GM12878 (cell line): ENCODE data around the gene ARFRP1. TPM values are rescaled to one million over a fixed set of nuclear protein-coding genes. Genes with fewer than 3 reads are reported as not detected.

ENCODE experiments used
- BCL3 ChIP-seq: IDR thresholded peaks from 2 replicates; pipeline ENCODE4 v1.6.1; 2011; ENCODE audit warnings: borderline replicate concordance, low read depth, mild to moderate bottlenecking, moderate library complexity, low read length; ENCODE audit not compliant: insufficient read depth, poor library complexity, severe bottlenecking
- CUX1 ChIP-seq: IDR thresholded peaks from 2 replicates; pipeline ENCODE4 v1.6.1; 2012; ENCODE audit warnings: improper control_type of control experiment, low read depth, low read length; ENCODE audit not compliant: insufficient replicate concordance
- EGR1 ChIP-seq, 2 experiments: IDR thresholded peaks; 1 replicate in 1 of 2; 2 replicates in 1 of 2; pipeline ENCODE4 v1.6.1; 2011 to 2012; ENCODE audit warnings: low read depth in 2 of 2, low read length in 2 of 2, borderline replicate concordance in 1 of 2, mild to moderate bottlenecking in 1 of 2, moderate library complexity in 1 of 2
- FOXM1 ChIP-seq: IDR thresholded peaks from 2 replicates; pipeline ENCODE4 v1.6.1; 2012; ENCODE audit warnings: low read depth, mild to moderate bottlenecking, inconsistent platforms, low read length, moderate library complexity
- JUNB ChIP-seq: IDR thresholded peaks from 2 replicates; pipeline ENCODE4 v1.6.1; 2016; ENCODE audit warnings: antibody characterized with exemption, mild to moderate bottlenecking
- NFXL1 ChIP-seq: fragments of 450-650 bp; IDR thresholded peaks from 2 replicates; pipeline ENCODE4 v1.6.1; 2017; ENCODE audit warnings: antibody characterized with exemption, mild to moderate bottlenecking, borderline replicate concordance
- NFYB ChIP-seq: IDR thresholded peaks from 2 replicates; pipeline ENCODE4 v1.6.1; 2011; ENCODE audit warnings: low read depth, mild to moderate bottlenecking, low read length, improper control_type of control experiment, moderate library complexity; ENCODE audit not compliant: insufficient read depth
- NR2C2 ChIP-seq: IDR thresholded peaks from 2 replicates; pipeline ENCODE4 v1.6.1; 2011; ENCODE audit warnings: borderline replicate concordance, low read depth; ENCODE audit not compliant: control insufficient read depth, insufficient read length
- PBX3 ChIP-seq: IDR thresholded peaks from 2 replicates; pipeline ENCODE4 v1.6.1; 2011; ENCODE audit warnings: mild to moderate bottlenecking, low read depth, low read length, moderate library complexity; ENCODE audit not compliant: insufficient replicate concordance
- POLR2A ChIP-seq: IDR thresholded peaks from 2 replicates; pipeline ENCODE4 v1.6.1; 2011; ENCODE audit warnings: low read depth, mild to moderate bottlenecking, low read length
- SREBF1 ChIP-seq: IDR thresholded peaks from 2 replicates; pipeline ENCODE4 v1.6.1; 2012; ENCODE audit warnings: mild to moderate bottlenecking, low read length
- TCF7 ChIP-seq: IDR thresholded peaks from 2 replicates; pipeline ENCODE4 v1.6.1; 2014; ENCODE audit warnings: antibody characterized with exemption, borderline replicate concordance
- USF1 ChIP-seq: IDR thresholded peaks from 2 replicates; pipeline ENCODE4 v1.6.1; 2011; ENCODE audit warnings: borderline replicate concordance, low read depth, mild to moderate bottlenecking, moderate library complexity, mixed read lengths, low read length; ENCODE audit not compliant: insufficient read depth; ENCODE audit errors: extremely low read length
- ZBTB4 ChIP-seq: fragments of 450-650 bp; formaldehyde crosslinking; IDR thresholded peaks from 2 replicates; pipeline ENCODE4 v1.4.0; 2022; ENCODE audit warnings: mild to moderate bottlenecking, moderate library complexity
- polyA plus RNA-seq, 11 experiments: library from polyadenylated mRNA; depleted of rRNA in 4 of 11; unstranded in 6 of 11; stranded (reverse) in 5 of 11; fragments of >200 nt; fragmentation: Nextera tagmentation in 4 of 11; fragmentation: Illumina TruSeq in 1 of 11; extraction: Ambion mirVana in 4 of 11; extraction: Trizol in 1 of 11; gene quantifications; 1 replicate in 1 of 11; 2 replicates in 10 of 11; pipeline versions ENCODE4 v1.2.1 to v1.2.3, GENCODE V29; 2011 to 2016; ENCODE audit warnings: inconsistent platforms in 2 of 11, missing spikeins in 2 of 11, low read depth in 1 of 11
- total RNA-seq, 4 experiments: library from RNA; depleted of rRNA in 3 of 4; stranded (reverse); fragments of >200 nt in 3 of 4; fragmentation: Illumina TruSeq in 1 of 4; extraction: Trizol in 1 of 4; gene quantifications; 2 replicates each; pipeline versions ENCODE4 v1.2.1 to v1.2.3, GENCODE V29; 2013 to 2021

Gene ARFRP1
- total and polyA plus RNA-seq, 10 of the 15 experiments (the other 5 are each of a cell fraction or from before 2014, with no cell fraction given): 0.37 to 71.7 (median 34.6) TPM

GRCh38 chr20:63698739-63699465 lies 8.9 kb downstream of the ARFRP1 start (continued):
- TF ChIP-seq ZBTB4 (CRISPR knock-in tag) (no peak), BCL3 (peak; percentile 79), TCF7 (no peak), FOXM1 (peak; percentile 22; the same call in 1 of the 2 replicates), USF1 (no peak), JUNB (peak; percentile 39; the same call in 1 of the 2 replicates), CUX1 (no peak), EGR1 (IDR thresholded peaks at IDR 0.05; ENCODE audit: borderline replicate concordance in 1 of 2, low read depth in 2 of 2, low read length in 2 of 2) (peak in 1 of 2 experiments; percentile 46; a peak in 1 of 3 replicates), NFYB (no peak), NFXL1 (no peak), NR2C2 (no peak), SREBF1 (no peak), POLR2A (peak; percentile 52), PBX3 (no peak)
